ENCODE measurements around the gene ALPK1.

ALPK1 gene

GRCh38 chr4:112296949-112297880 lies at the start of gene ALPK1:
ALPK1 (plus strand) TSS chr4:112297369.
- H3K4me3 ChIP-seq (replicated peaks; ENCODE audit: low read depth, low read length) = peak within 1 kb of the TSS; percentile 62
- peak; percentile 95 for DNase-seq (ENCODE audit: low read depth)
- no peak for TF ChIP-seq CTCF (IDR thresholded peaks at IDR 0.05; ENCODE audit: low read length, missing control alignments)

GRCh38 chr4:112251019-112251643 lies 46.0 kb upstream of the ALPK1 start:
- no peak overlapping the region for H3K4me3 ChIP-seq (replicated peaks; ENCODE audit: low read depth, low read length)
- no peak for DNase-seq (ENCODE audit: low read depth)
- TF ChIP-seq CTCF (IDR thresholded peaks at IDR 0.05; ENCODE audit: low read length, missing control alignments) = no peak

- TF ChIP-seq CTCF (IDR thresholded peaks at IDR 0.05; ENCODE audit: low read length, missing control alignments) = no peak
- DNase-seq (ENCODE audit: low read depth) = no peak
- no peak overlapping the region for H3K4me3 ChIP-seq (replicated peaks; ENCODE audit: low read depth, low read length)
Measured at GRCh38 chr4:112252234-112252633, 44.9 kb upstream of the ALPK1 start.

- TF ChIP-seq CTCF (IDR thresholded peaks at IDR 0.05; ENCODE audit: low read length, missing control alignments) = no peak
- H3K4me3 ChIP-seq (replicated peaks; ENCODE audit: low read depth, low read length) = no peak overlapping the region
- no peak for DNase-seq (ENCODE audit: low read depth)
Measured at GRCh38 chr4:112253382-112254000, 43.7 kb upstream of the ALPK1 start.

- DNase-seq (ENCODE audit: low read depth) = no peak
- TF ChIP-seq CTCF (IDR thresholded peaks at IDR 0.05; ENCODE audit: low read length, missing control alignments) = no peak
- H3K4me3 ChIP-seq (replicated peaks; ENCODE audit: low read depth, low read length) = no peak overlapping the region
Measured at GRCh38 chr4:112257098-112257497, 40.1 kb upstream of the ALPK1 start.

- no peak overlapping the region for H3K4me3 ChIP-seq (replicated peaks; ENCODE audit: low read depth, low read length)
- TF ChIP-seq CTCF (IDR thresholded peaks at IDR 0.05; ENCODE audit: low read length, missing control alignments) = peak; percentile 55
- peak; percentile 62 for DNase-seq (ENCODE audit: low read depth)
Measured at GRCh38 chr4:112266823-112267222, 30.3 kb upstream of the ALPK1 start.
